GM23248 (cell line): ENCODE measurements around the gene HMGCLL1.

Experiments used
- EZH2 ChIP-seq: fragments of 200-600 bp; sonication (generic); IDR thresholded peaks from 2 replicates; pipeline ENCODE4 v1.6.1; 2018; ENCODE audit warnings: antibody characterized with exemption, mild to moderate bottlenecking; ENCODE audit not compliant: insufficient read depth, poor library complexity, severe bottlenecking
- EZH2phosphoT487 ChIP-seq: fragments of 200-600 bp; sonication (generic); IDR thresholded peaks from 2 replicates; pipeline ENCODE4 v1.6.1; 2018; ENCODE audit warnings: antibody characterized with exemption, moderate library complexity, mild to moderate bottlenecking, low read depth; ENCODE audit not compliant: insufficient read depth

- TF ChIP-seq EZH2 (no peak), EZH2phosphoT487 (no peak)
Measured at GRCh38 chr6:55528624-55529023, 50.4 kb downstream of the HMGCLL1 start.
